LNCaP clone FGC (cell line): ENCODE data around the gene COX4I1.
"Not testable (repeated sequence)": the region's sequence is repeated elsewhere in the genome, so short reads cannot be mapped to it uniquely, and the experiment has no call there.

ENCODE experiments used
- DNase-seq: peaks from one replicate; pipeline ENCODE4 v3.0.0-alpha.2; 2011; ENCODE audit warnings: low read depth
- H3K4me3 ChIP-seq: 2 replicates; pipeline ENCODE4 v1.5.1; 2011; ENCODE audit warnings: mild to moderate bottlenecking, low read depth, low read length, control low read depth
- CTCF ChIP-seq: IDR thresholded peaks from 2 replicates; pipeline ENCODE4 v1.5.1; 2012; ENCODE audit warnings: mild to moderate bottlenecking; ENCODE audit not compliant: control insufficient read depth, insufficient read depth; ENCODE audit errors: extremely low read depth

The COX4I1 gene

GRCh38 chr16:85816159-85816558 lies 16.7 kb downstream of the COX4I1 start:
- H3K4me3 ChIP-seq, result no peak overlapping the region
- TF ChIP-seq CTCF, result no peak
- DNase-seq, result no peak

GRCh38 chr16:85817195-85817594 lies 17.7 kb downstream of the COX4I1 start:
- H3K4me3 ChIP-seq, DNase-seq: not testable (repeated sequence)

GRCh38 chr16:85819245-85819644 lies 19.8 kb downstream of the COX4I1 start:
- TF ChIP-seq CTCF, result peak; percentile 78
- peak; percentile 50 for DNase-seq
- H3K4me3 ChIP-seq, result no peak overlapping the region

GRCh38 chr16:85819771-85820170 lies 20.3 kb downstream of the COX4I1 start:
- no peak for TF ChIP-seq CTCF
- H3K4me3 ChIP-seq, result no peak overlapping the region
- no peak for DNase-seq

GRCh38 chr16:85820604-85821372 lies 21.3 kb downstream of the COX4I1 start:
- H3K4me3 ChIP-seq, result no peak overlapping the region
- no peak for TF ChIP-seq CTCF
- no peak for DNase-seq

- TF ChIP-seq CTCF, result peak; percentile 93
- peak; percentile 13 for DNase-seq
- H3K4me3 ChIP-seq, result no peak overlapping the region
Observed at GRCh38 chr16:85821390-85822135, 22.1 kb downstream of the COX4I1 start.

- no peak overlapping the region for H3K4me3 ChIP-seq
- DNase-seq, result no peak
- no peak for TF ChIP-seq CTCF
Observed at GRCh38 chr16:85822145-85822544, 22.6 kb downstream of the COX4I1 start.
